Activated CD4-positive, alpha-beta T cell treated with anti-CD3 and anti-CD28 coated beads, Interleukin-2, amount 50 U/mL, for 4 hours (primary cell): ENCODE measurements around the gene EXOSC6.
"Not testable (repeated sequence)": the region's sequence is repeated elsewhere in the genome, so short reads cannot be mapped to it uniquely, and the experiment has no call there.

Experiments
- DNase-seq, 2 experiments: peaks; one replicate each; pipeline ENCODE4 v3.0.0-alpha.2; 2020

Gene EXOSC6

GRCh38 chr16:70254180-70254964 is 2.6 kb upstream of the EXOSC6 start:
- DNase-seq: no peak

- DNase-seq: peak in 1 of 2 experiments; percentile 13
These were observed 1.8 kb upstream of the EXOSC6 start for GRCh38 chr16:70253291-70254106.

- no peak for DNase-seq
These were observed 732 bp upstream of the EXOSC6 start for GRCh38 chr16:70252355-70252988.

- peak in 1 of 2 experiments; percentile 16 for DNase-seq
These were observed 752 bp downstream of the EXOSC6 start for GRCh38 chr16:70250748-70251628.

GRCh38 chr16:70249697-70250096 is 2.0 kb downstream of the EXOSC6 start:
- not testable (repeated sequence) for DNase-seq

GRCh38 chr16:70238773-70239172 is 13.0 kb downstream of the EXOSC6 start:
- DNase-seq: not testable (repeated sequence)

GRCh38 chr16:70231831-70232230 is 19.9 kb downstream of the EXOSC6 start:
- not testable (repeated sequence) for DNase-seq

GRCh38 chr16:70226024-70226423 is 25.7 kb downstream of the EXOSC6 start:
- not testable (repeated sequence) for DNase-seq

- DNase-seq: not testable (repeated sequence)
These were observed 26.3 kb downstream of the EXOSC6 start for GRCh38 chr16:70225430-70225829.

GRCh38 chr16:70224645-70225044 is 27.1 kb downstream of the EXOSC6 start:
- DNase-seq: not testable (repeated sequence)

GRCh38 chr16:70223971-70224513 is 27.7 kb downstream of the EXOSC6 start:
- DNase-seq: not testable (repeated sequence)

GRCh38 chr16:70223216-70223615 is 28.5 kb downstream of the EXOSC6 start:
- DNase-seq: not testable (repeated sequence)

- not testable (repeated sequence) for DNase-seq
These were observed 29.2 kb downstream of the EXOSC6 start for GRCh38 chr16:70222574-70222973.

GRCh38 chr16:70218586-70218985 is 33.2 kb downstream of the EXOSC6 start:
- DNase-seq: not testable (repeated sequence)

GRCh38 chr16:70206382-70206781 is 45.4 kb downstream of the EXOSC6 start:
- not testable (repeated sequence) for DNase-seq

GRCh38 chr16:70204668-70205405 is 46.9 kb downstream of the EXOSC6 start:
- not testable (repeated sequence) for DNase-seq

- DNase-seq: not testable (repeated sequence)
These were observed 47.7 kb downstream of the EXOSC6 start for GRCh38 chr16:70204010-70204409.

GRCh38 chr16:70203508-70203907 is 48.2 kb downstream of the EXOSC6 start:
- DNase-seq: not testable (repeated sequence)

GRCh38 chr16:70200063-70200462 is 51.7 kb downstream of the EXOSC6 start:
- DNase-seq: not testable (repeated sequence)

- not testable (repeated sequence) for DNase-seq
These were observed 52.6 kb downstream of the EXOSC6 start for GRCh38 chr16:70199170-70199569.

- not testable (repeated sequence) for DNase-seq
These were observed 53.1 kb downstream of the EXOSC6 start for GRCh38 chr16:70198666-70199065.
